ENCODE data around the gene UBE2E2.

Gene UBE2E2

GRCh38 chr3:23175341-23176083 is 27.6 kb upstream of the UBE2E2 start:
- TF ChIP-seq GATA3 (IDR thresholded peaks at IDR 0.05; ENCODE audit: low read depth, low read length) (no peak), GATA2 (IDR thresholded peaks at IDR 0.05; ENCODE audit: low read depth, low read length) (no peak)

GRCh38 chr3:23182996-23183513 is 20.1 kb upstream of the UBE2E2 start:
- TF ChIP-seq GATA3 (IDR thresholded peaks at IDR 0.05; ENCODE audit: low read depth, low read length) (no peak), GATA2 (IDR thresholded peaks at IDR 0.05; ENCODE audit: low read depth, low read length) (no peak)

- TF ChIP-seq GATA2 (IDR thresholded peaks at IDR 0.05; ENCODE audit: low read depth, low read length) (no peak), GATA3 (IDR thresholded peaks at IDR 0.05; ENCODE audit: low read depth, low read length) (no peak)
Observed at GRCh38 chr3:23183731-23184130, 19.4 kb upstream of the UBE2E2 start.

- TF ChIP-seq GATA3 (IDR thresholded peaks at IDR 0.05; ENCODE audit: low read depth, low read length) (no peak), GATA2 (IDR thresholded peaks at IDR 0.05; ENCODE audit: low read depth, low read length) (no peak)
Observed at GRCh38 chr3:23185861-23186260, 17.3 kb upstream of the UBE2E2 start.

- TF ChIP-seq GATA2 (IDR thresholded peaks at IDR 0.05; ENCODE audit: low read depth, low read length) = no peak
- no peak for TF ChIP-seq GATA3 (IDR thresholded peaks at IDR 0.05; ENCODE audit: low read depth, low read length)
Observed at GRCh38 chr3:23189187-23189586, 13.9 kb upstream of the UBE2E2 start.

- TF ChIP-seq GATA2 (IDR thresholded peaks at IDR 0.05; ENCODE audit: low read depth, low read length) (no peak), GATA3 (IDR thresholded peaks at IDR 0.05; ENCODE audit: low read depth, low read length) (no peak)
Observed at GRCh38 chr3:23192816-23193215, 10.3 kb upstream of the UBE2E2 start.

- no peak for TF ChIP-seq GATA2 (IDR thresholded peaks at IDR 0.05; ENCODE audit: low read depth, low read length)
Observed at GRCh38 chr3:23193831-23194230, 9.3 kb upstream of the UBE2E2 start.

GRCh38 chr3:23198801-23199200 is 4.3 kb upstream of the UBE2E2 start:
- TF ChIP-seq GATA3 (IDR thresholded peaks at IDR 0.05; ENCODE audit: low read depth, low read length) (no peak), GATA2 (IDR thresholded peaks at IDR 0.05; ENCODE audit: low read depth, low read length) (no peak)

- TF ChIP-seq GATA2 (IDR thresholded peaks at IDR 0.05; ENCODE audit: low read depth, low read length) = no peak
- TF ChIP-seq GATA3 (IDR thresholded peaks at IDR 0.05; ENCODE audit: low read depth, low read length) = no peak
Observed at GRCh38 chr3:23199649-23200048, 3.5 kb upstream of the UBE2E2 start.

- TF ChIP-seq GATA2 (IDR thresholded peaks at IDR 0.05; ENCODE audit: low read depth, low read length) (0 out of 2 replicates have a peak, but pooled peaks have one; percentile 9), GATA3 (IDR thresholded peaks at IDR 0.05; ENCODE audit: low read depth, low read length) (no peak)
Observed at GRCh38 chr3:23201154-23201838, 1.8 kb upstream of the UBE2E2 start.

GRCh38 chr3:23202203-23202920 is 765 bp upstream of the UBE2E2 start:
- no peak for TF ChIP-seq GATA2 (IDR thresholded peaks at IDR 0.05; ENCODE audit: low read depth, low read length)
- TF ChIP-seq GATA3 (IDR thresholded peaks at IDR 0.05; ENCODE audit: low read depth, low read length) = no peak

- TF ChIP-seq GATA3 (IDR thresholded peaks at IDR 0.05; ENCODE audit: low read depth, low read length) (no peak), GATA2 (IDR thresholded peaks at IDR 0.05; ENCODE audit: low read depth, low read length) (no peak)
Observed at GRCh38 chr3:23203708-23204330, 692 bp downstream of the UBE2E2 start.

GRCh38 chr3:23206366-23206765 is 3.2 kb downstream of the UBE2E2 start:
- no peak for TF ChIP-seq GATA3 (IDR thresholded peaks at IDR 0.05; ENCODE audit: low read depth, low read length)
- no peak for TF ChIP-seq GATA2 (IDR thresholded peaks at IDR 0.05; ENCODE audit: low read depth, low read length)

- TF ChIP-seq GATA2 (IDR thresholded peaks at IDR 0.05; ENCODE audit: low read depth, low read length) (no peak), GATA3 (IDR thresholded peaks at IDR 0.05; ENCODE audit: low read depth, low read length) (no peak)
Observed at GRCh38 chr3:23209103-23209502, 6.0 kb downstream of the UBE2E2 start.

All from SH-SY5Y (cell line).